HAP-1 (cell line): ENCODE results near the gene CSF1R.

ENCODE experiments used
- DNase-seq, 2 experiments: peaks; one replicate each; pipeline ENCODE4 v3.0.0-alpha.2; 2016 to 2020; ENCODE audit warnings: low spot score in 2 of 2
- H3K27me3 ChIP-seq: fragments of 250-450 bp; sonication (Bioruptor Pico); 2 replicates; pipeline ENCODE4 v1.5.1; 2020; ENCODE audit warnings: low read depth, mild to moderate bottlenecking, moderate library complexity
- H3K36me3 ChIP-seq: fragments of 250-450 bp; sonication (Bioruptor Pico); replicated peaks from 2 replicates; pipeline ENCODE4 v1.5.1; 2020; ENCODE audit warnings: mild to moderate bottlenecking
- H3K4me1 ChIP-seq: fragments of 250-450 bp; sonication (Bioruptor Pico); 2 replicates; pipeline ENCODE4 v1.5.1; 2020; ENCODE audit warnings: mild to moderate bottlenecking
- H3K4me3 ChIP-seq: fragments of 250-450 bp; sonication (Bioruptor Pico); 2 replicates; pipeline ENCODE4 v1.5.1; 2020; ENCODE audit warnings: mild to moderate bottlenecking, moderate library complexity
- H3K9me3 ChIP-seq: fragments of 250-450 bp; sonication (Bioruptor Pico); 2 replicates; pipeline ENCODE4 v1.5.1; 2020; ENCODE audit warnings: mild to moderate bottlenecking, moderate library complexity
- in situ Hi-C: fragments of 300-500 bp; cut with MboI; formaldehyde crosslinking; loops from 3 replicates; pipeline ENCODE4 v1.14.3; 2020; ENCODE audit warnings: low sequenced_read_pairs, inconsistent platforms, mixed read lengths

CSF1R gene

DNA sequence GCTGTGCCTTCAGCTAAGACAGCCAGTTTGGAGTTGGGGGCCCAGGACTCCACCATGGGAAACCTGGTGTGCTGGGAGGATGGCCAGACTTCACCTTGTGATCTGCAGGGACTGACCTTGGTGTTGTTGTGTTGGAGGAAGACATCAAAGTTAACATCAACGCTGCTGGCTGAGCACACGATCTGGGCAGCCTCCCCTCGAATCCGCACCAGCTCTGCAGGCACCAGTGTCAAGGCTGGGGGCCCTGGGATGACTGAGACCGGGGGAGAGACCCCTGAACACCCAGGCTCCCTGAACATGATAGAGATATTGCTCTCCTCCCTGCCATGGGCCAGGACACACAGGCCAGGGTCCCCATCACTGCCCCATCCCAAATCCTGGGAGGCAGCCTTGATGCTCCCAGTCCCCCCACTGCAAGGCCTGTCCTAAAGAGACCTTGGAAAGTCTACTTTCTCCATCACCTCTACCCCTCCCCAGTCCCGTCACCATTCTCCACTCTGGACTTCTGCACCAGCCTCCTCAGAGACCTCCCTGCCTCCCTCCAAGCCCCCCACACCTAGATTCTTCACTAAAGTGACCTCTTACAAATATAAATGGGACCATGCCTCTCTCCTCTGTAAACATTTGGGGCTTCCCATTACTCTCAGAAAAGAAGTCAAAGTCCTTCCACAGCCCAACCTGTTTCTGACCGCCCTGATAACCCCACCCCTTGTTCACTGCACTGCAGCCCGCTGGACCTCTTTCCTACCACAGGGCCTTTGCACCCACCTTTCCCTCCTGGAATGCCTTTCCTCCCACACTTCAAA lies 8.2 kb downstream of the CSF1R start:
- no peaks in the 10 kb centered on the region for H3K36me3 ChIP-seq
- no peaks in the 10 kb centered on the region; the same call in 1 of the 2 replicates for H3K27me3 ChIP-seq
- no peak for DNase-seq
- H3K4me1 ChIP-seq = no peaks in the 10 kb centered on the region
- H3K9me3 ChIP-seq = no peaks in the 10 kb centered on the region
- H3K4me3 ChIP-seq = no peak overlapping the region
- in situ Hi-C loops = no loop called here

DNA sequence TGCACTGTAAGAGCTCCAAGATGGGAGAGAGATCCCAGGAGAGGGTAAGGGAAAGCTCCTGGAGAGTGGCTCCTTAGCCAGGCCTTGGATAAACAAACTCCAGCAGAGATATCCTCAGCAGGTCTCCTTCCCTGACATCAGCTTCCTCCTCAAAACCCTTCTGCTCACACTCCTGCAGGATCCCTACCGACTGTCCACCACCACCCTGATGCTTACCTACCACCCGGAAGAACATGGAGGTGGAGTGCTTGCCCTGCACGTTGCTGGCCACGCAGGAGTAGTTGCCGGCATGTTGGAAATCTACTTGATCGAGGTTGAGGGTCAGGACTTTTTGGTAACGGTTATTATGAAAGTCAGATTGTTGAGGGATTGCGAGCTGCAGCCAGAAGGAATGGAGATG lies 9.3 kb downstream of the CSF1R start:
- Histone ChIP-seq H3K27me3 (no peaks in the 10 kb centered on the region), H3K4me3 (no peak overlapping the region), H3K36me3 (no peaks in the 10 kb centered on the region), H3K9me3 (no peaks in the 10 kb centered on the region), H3K4me1 (no peaks in the 10 kb centered on the region)
- in situ Hi-C loops = no loop called here
- DNase-seq = no peak

DNA sequence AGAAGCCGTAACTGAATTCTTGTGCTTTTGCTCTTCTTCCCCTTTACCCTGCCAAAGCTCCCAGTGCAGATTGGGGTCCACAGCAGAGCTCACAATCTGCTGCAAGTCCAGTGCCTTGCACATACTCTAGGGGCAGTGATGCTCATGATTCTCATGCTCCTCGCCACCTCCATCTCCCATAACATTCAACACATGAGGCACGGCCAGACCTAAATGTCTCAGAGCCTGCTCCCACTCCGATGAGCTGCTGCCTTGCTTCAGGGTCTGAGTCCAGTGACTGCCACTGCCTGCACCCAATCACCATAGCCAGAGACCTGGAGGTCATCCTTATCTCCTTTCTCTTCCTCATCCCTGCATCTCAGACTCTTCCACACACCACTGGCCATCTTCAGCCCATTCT lies 10.5 kb downstream of the CSF1R start:
- no peak for DNase-seq
- Histone ChIP-seq H3K9me3 (no peaks in the 10 kb centered on the region), H3K36me3 (no peaks in the 10 kb centered on the region), H3K4me3 (no peak overlapping the region), H3K4me1 (no peaks in the 10 kb centered on the region), H3K27me3 (no peaks in the 10 kb centered on the region)
- in situ Hi-C loops = no loop called here

DNA sequence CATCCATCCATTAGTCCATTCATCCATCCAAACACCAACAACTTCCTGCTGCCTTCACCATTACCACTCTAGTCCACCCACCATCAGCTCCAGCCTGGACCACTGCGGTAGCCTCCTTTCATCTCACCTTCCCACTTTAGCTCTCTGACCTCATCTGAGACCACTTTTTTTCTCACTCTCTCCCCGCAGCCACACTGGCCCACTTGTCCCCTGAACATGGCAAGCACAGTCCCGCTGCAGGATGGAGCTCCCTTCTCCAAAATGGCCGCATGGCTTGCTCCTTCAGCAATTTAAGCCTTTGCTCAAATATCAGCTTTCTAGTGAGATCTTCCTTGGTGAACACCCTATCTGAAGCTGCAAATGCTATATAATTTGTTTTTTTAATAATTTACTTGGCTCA lies 11.1 kb downstream of the CSF1R start:
- Histone ChIP-seq H3K4me1 (no peaks in the 10 kb centered on the region), H3K4me3 (no peak overlapping the region), H3K36me3 (no peaks in the 10 kb centered on the region), H3K9me3 (no peaks in the 10 kb centered on the region), H3K27me3 (no peaks in the 10 kb centered on the region)
- DNase-seq = peak in 1 of 2 experiments; percentile 1
- in situ Hi-C loops = no loop called here

DNA sequence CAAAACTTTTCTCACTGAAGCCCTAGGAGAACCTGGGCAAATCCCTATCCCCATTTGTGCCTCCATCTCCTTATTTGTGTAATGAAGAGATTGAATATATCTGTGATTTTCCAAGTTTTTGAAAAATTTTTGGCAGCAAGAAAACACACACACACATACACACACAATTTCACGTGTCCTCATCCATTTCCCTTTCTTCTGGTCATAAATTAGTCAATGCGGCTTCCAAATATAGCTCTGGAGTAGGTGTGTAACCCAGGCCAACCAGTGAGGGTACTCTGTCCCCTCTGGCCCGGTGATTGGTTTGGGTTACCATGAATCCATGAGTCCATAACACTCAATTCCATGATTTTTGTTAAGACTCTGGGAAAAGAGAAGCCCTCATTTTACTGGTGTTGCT lies 12.7 kb downstream of the CSF1R start:
- peak in 1 of 2 experiments; percentile 2 for DNase-seq
- Histone ChIP-seq H3K27me3 (no peaks in the 10 kb centered on the region), H3K4me3 (no peak overlapping the region), H3K9me3 (no peaks in the 10 kb centered on the region), H3K36me3 (no peaks in the 10 kb centered on the region), H3K4me1 (no peaks in the 10 kb centered on the region)
- in situ Hi-C loops = no loop called here

DNA sequence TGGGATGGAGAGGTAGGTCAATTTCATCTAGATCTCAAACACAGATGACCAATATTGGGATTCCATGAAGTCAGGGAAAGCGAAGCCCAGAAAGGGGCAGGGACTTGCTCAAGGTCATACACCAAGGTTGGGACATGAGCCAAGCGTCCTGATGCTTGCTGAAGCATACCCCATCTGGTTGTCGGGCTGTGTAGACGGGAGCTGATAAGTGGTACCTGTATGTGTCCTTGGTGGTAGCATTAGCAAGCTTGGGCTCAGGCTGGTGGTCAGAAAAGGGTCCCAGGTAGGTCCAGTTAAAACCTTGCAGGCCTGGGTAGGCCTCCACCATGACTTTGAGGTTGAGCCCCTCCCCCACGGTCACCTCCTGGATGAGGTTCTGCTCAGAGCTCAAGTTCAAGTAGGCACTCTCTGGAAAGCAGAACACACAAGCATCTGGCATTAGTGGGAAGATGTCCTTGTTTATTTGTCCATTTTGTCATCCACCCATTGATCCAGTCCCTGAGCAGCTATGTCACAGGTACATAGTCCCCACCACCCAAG lies 13.2 kb downstream of the CSF1R start:
- Histone ChIP-seq H3K36me3 (no peaks in the 10 kb centered on the region), H3K4me1 (no peaks in the 10 kb centered on the region), H3K9me3 (no peaks in the 10 kb centered on the region), H3K27me3 (no peaks in the 10 kb centered on the region), H3K4me3 (no peak overlapping the region)
- in situ Hi-C loops = no loop called here
- DNase-seq = peak in 1 of 2 experiments; percentile 1

DNA sequence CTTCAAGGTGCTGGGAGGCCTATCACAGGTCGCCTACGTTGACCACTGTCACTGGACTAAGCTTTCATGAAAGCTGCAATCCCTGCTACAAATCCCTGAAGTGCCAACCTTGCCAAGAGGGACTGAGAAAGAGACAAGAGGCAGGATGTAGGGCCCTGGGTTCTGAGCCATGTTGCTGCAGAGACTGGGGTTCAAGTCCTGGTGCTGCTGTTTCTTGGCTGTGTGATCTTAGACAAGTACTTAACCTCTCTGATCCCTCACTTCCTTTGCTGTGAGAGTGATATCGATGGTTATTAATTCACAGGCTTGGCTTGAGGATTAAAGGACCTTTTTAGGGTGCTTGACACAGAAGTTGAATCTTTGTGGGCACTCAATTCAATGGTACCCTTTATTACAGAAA lies 15.5 kb downstream of the CSF1R start:
- no peaks in the 10 kb centered on the region for H3K4me1 ChIP-seq
- no peaks in the 10 kb centered on the region for H3K27me3 ChIP-seq
- H3K9me3 ChIP-seq = no peaks in the 10 kb centered on the region
- no peaks in the 10 kb centered on the region for H3K36me3 ChIP-seq
- no peak for DNase-seq
- in situ Hi-C loops = no loop called here
- H3K4me3 ChIP-seq = no peak overlapping the region

DNA sequence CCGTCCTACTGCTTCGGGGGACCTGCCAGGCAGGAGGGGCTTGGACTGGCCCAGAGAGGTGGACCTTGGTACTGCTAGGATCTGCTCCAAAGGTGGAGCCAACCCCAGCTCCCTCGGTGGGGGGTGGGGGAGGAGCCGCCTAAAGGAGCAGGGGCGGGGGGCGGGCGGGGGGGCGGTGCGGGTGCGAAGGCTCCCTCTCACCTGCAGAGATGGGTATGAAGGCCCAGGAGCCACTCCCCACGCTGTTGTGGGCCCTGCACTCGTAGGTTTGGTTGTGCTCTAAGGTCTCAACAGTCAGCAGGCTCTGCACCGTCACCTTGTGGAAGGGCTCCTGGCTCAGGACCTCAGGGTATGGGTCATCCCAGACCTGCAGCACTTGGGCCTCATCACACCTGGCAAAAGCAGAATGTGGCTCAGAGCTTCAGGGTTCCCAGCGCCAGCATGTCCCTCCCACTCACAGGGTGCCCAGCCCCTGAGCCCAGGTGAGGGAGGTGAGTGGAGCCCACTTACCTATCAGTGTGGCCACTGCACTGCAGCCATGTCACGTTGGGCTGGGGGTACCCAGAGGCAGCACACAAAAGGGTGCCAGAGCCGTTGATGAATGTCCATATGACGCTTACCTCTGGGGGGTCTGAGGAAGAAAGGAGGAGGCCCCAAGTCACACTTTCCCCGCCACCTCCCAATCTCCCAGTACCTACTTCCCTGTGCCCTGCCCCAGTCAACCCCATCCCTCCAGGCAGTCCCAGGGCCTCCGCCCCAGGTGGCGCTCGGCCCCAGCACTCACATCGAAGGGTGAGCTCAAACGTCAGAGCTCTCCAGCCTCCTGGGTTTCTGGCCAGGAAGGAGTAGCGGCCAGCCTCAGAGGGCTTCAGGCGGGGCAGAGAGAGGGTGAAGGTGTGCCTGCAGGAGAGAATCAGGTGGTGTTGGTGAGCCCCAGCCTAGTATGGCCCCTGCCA lies 16.4 kb downstream of the CSF1R start:
- H3K4me1 ChIP-seq = no peaks in the 10 kb centered on the region
- in situ Hi-C loops = no loop called here
- no peak overlapping the region for H3K4me3 ChIP-seq
- H3K9me3 ChIP-seq = no peaks in the 10 kb centered on the region
- H3K36me3 ChIP-seq = no peaks in the 10 kb centered on the region
- no peaks in the 10 kb centered on the region for H3K27me3 ChIP-seq
- DNase-seq = no peak

DNA sequence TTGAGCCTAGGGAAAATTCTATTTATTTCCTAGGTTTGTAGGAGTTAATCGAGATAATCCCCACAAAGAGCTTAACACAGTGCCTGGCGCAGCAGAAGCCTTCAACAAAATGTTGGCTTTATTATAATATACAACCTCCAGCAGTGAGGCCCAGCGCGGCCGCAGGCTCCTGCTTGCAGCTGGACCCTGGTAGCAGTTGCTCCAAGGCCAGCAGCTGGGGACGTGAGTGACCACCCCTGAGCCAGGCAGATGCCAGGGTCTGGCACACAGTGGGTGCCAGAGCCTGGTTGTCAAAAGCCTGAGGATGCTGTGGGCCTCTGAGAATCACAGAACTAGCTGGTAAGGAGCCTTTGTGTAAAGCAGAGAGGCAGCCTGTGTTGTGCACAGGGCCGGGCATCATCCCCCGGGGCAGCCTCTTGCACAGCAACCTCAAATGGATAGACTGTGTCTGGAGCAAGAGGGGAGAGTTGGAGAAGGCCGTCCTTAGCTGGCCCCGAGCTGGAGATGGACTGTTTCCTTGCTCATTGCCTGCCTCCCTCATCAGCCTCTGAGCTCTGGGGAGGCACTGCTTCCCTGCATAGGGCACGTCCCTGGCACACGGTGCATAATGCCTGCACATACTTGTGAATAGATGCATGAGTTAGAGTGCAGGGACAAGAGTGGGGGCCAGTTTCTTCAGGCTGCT lies 17.3 kb downstream of the CSF1R start:
- Histone ChIP-seq H3K9me3 (no peaks in the 10 kb centered on the region), H3K27me3 (no peaks in the 10 kb centered on the region), H3K4me3 (no peak overlapping the region), H3K4me1 (no peaks in the 10 kb centered on the region), H3K36me3 (no peaks in the 10 kb centered on the region)
- no peak for DNase-seq
- in situ Hi-C loops = no loop called here

DNA sequence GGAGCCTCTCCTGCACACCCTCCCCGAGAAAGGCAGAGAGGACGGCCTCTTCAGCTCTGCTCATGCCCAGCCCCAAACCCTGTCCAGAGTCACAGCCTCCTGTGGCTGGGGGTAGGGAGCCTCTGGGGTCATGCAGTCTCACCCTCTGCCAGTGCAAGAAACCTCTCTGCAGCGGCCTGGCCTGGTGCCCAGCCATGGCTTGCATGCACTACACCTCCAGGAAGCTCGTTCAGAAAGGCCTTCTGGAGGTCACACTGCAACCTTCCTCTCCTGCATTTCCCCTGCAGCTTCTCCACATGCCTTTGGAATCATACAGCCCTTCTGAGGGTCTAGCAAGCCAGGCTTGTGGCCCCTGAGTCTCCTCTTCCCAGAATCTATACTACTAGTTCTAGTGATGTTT lies 17.9 kb downstream of the CSF1R start:
- no peaks in the 10 kb centered on the region for H3K36me3 ChIP-seq
- no peak for DNase-seq
- no peaks in the 10 kb centered on the region for H3K9me3 ChIP-seq
- H3K4me1 ChIP-seq = no peaks in the 10 kb centered on the region
- in situ Hi-C loops = no loop called here
- H3K4me3 ChIP-seq = no peak overlapping the region
- no peaks in the 10 kb centered on the region for H3K27me3 ChIP-seq

DNA sequence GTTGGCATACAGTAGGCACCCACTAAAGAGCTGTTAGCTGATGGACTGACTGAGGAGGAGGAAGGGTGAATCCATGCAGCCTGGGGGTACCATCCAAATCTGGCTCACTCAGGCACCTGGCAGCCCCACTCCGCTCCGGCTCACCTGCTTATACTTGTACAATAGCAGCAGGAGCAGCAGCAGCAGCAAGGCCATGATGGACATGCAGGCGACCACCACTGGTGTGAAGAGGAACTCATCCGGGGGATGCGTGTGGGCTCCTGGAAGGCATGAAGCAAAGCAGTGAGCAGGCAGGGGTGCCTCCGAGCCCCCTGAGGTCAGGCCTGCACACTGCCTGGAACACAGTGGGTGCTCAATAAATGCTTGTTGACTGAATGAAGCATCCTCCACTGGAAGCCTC lies 18.3 kb downstream of the CSF1R start:
- Histone ChIP-seq H3K9me3 (no peaks in the 10 kb centered on the region), H3K27me3 (no peaks in the 10 kb centered on the region), H3K36me3 (no peaks in the 10 kb centered on the region), H3K4me3 (no peak overlapping the region), H3K4me1 (no peaks in the 10 kb centered on the region)
- no peak for DNase-seq
- in situ Hi-C loops = no loop called here

DNA sequence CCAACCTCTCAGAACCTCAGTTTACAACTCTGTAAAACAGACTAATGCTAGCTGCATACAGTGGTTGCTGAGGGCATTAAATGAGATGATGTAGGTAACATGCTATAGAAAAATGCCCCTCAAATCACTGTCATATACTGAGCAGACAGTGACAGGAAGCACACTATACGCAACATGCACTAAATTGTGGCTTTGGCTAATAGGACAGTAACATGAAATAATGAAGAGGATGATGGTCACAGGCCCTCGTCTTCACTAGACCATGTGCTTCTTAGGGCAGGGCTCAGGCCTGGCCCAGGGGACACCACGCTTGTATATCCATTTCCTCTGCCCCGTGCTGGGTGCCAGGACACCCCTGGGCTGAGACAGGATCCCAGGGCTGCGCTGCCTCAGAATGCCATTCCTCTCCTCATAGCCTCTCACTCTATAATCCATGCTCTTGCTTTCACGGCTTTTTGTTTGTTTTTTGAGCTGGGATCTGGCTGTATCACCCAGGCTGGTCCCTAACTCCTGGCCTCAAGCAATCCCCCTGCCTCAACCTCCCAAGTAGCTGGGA lies 18.9 kb downstream of the CSF1R start:
- no peaks in the 10 kb centered on the region for H3K27me3 ChIP-seq
- H3K4me3 ChIP-seq = no peak overlapping the region
- H3K9me3 ChIP-seq = no peaks in the 10 kb centered on the region
- H3K4me1 ChIP-seq = no peaks in the 10 kb centered on the region
- in situ Hi-C loops = no loop called here
- DNase-seq = no peak
- H3K36me3 ChIP-seq = no peaks in the 10 kb centered on the region

DNA sequence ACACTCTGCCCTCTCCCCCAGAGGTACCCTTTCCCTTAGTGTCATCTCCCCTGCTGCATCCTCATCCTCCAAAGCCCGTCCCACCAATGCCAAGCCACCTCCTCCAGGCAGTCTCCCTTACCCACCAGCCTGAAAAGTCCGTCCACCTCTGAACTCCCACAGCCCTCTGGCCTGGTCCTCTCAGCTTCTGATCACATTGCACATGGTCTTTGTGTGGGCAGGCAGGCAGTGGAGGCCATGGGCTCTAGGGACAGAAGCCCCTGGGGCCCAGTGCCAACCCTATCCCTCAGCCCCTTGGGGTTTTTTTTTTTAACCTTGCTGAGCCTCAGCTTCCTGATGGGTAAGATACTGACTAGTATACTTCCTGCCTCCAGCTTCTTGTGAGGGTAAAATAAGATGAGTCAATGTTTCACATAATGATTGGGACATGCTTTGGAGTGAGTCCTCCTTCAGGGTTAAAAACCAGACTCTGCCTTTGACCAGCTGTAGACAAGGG lies 19.4 kb downstream of the CSF1R start:
- Histone ChIP-seq H3K9me3 (no peaks in the 10 kb centered on the region), H3K4me3 (no peak overlapping the region), H3K4me1 (no peaks in the 10 kb centered on the region), H3K36me3 (no peaks in the 10 kb centered on the region), H3K27me3 (no peaks in the 10 kb centered on the region)
- in situ Hi-C loops = no loop called here
- DNase-seq = no peak
